Transverse colon (tissue), 4 donors: ENCODE results near the gene ANKIB1. TPM values are rescaled to one million over a fixed set of nuclear protein-coding genes. Genes with fewer than 3 reads are reported as not detected.

Source experiments
- DNase-seq: peaks from one replicate; pipeline ENCODE4 v3.0.0-alpha.2; 2019
- H3K27ac ChIP-seq, 4 donors: fragments of 200-600 bp; sonication (generic); 2 replicates each; pipeline ENCODE4 v1.5.1; 2016 to 2018; ENCODE audit warnings: inconsistent platforms in 4 of 4
- H3K27me3 ChIP-seq: fragments of 200-600 bp; sonication (generic); 2 replicates; pipeline ENCODE4 v1.5.1; 2017; ENCODE audit warnings: inconsistent platforms
- H3K36me3 ChIP-seq, 4 donors: fragments of 200-600 bp; sonication (generic); 2 replicates each; pipeline ENCODE4 v1.5.1; 2017 to 2019; ENCODE audit warnings: inconsistent platforms in 4 of 4
- H3K4me1 ChIP-seq, 4 donors: fragments of 200-600 bp; sonication (generic); 2 replicates each; pipeline ENCODE4 v1.5.1; 2017 to 2020; ENCODE audit warnings: inconsistent platforms in 4 of 4
- H3K4me3 ChIP-seq, 4 donors: fragments of 200-600 bp; sonication (generic); 1 replicate in 1 of 4; 2 replicates in 3 of 4; pipeline versions ENCODE4 v1.5.1 to v1.6.1; 2017 to 2019; ENCODE audit warnings: inconsistent platforms in 4 of 4
- H3K9me3 ChIP-seq, 2 donors: fragments of 200-600 bp; sonication (generic); 2 replicates each; pipeline ENCODE4 v1.5.1; 2017 to 2019; ENCODE audit warnings: inconsistent platforms in 2 of 2
- EP300 ChIP-seq: sonication (generic); formaldehyde crosslinking; IDR thresholded peaks from one replicate; pipeline ENCODE4 v1.6.1; 2017; ENCODE audit warnings: antibody characterized with exemption, low read depth
- POLR2A ChIP-seq: fragments of 450-650 bp; IDR thresholded peaks from one replicate; pipeline ENCODE4 v1.6.1; 2016; ENCODE audit warnings: antibody characterized with exemption, mild to moderate bottlenecking, moderate library complexity
- POLR2AphosphoS5 ChIP-seq, 3 donors: sonication (generic); formaldehyde crosslinking; IDR thresholded peaks; one replicate each; pipeline ENCODE4 v1.6.1; 2016; ENCODE audit warnings: antibody characterized with exemption in 3 of 3
- WGBS, 2 donors: methylation state at CpG; one replicate each; pipeline ENCODE4 v1.1.5; 2018; ENCODE audit warnings: low coverage in 1 of 2; 5-methylcytosine and 5-hydroxymethylcytosine counted together
- in situ Hi-C, 4 donors: fragments of 200-750 bp; cut with MboI; loops; one replicate each; pipeline versions ENCODE4 v1.15.0 to v1.15.1; 2017; ENCODE audit warnings: low sequenced_read_pairs in 3 of 4, low pct_ligation_motif_present in 1 of 4, low pct_unique_long_range_greater_than_20kb in 1 of 4
- intact Hi-C: fragments of 100-400 bp; cut with DNase I; formaldehyde crosslinking; loops from one replicate; pipeline ENCODE4 v1.15.1; 2023; ENCODE audit warnings: low total_unique reads
- total RNA-seq, 4 donors: library from RNA; depleted of rRNA; stranded (reverse); fragments of >200 nt; gene quantifications; one replicate each; pipeline ENCODE4 v1.1.0, GENCODE V29; 2016
- TF ChIP-seq, protein P1 (sequence below), 5 experiments: fragments of 200-600 bp in 3 of 5; fragments of 450-650 bp in 2 of 5; sonication (generic) in 3 of 5; IDR thresholded peaks; 1 replicate in 2 of 5; 2 replicates in 3 of 5; pipeline ENCODE4 v1.5.1; 2016 to 2017; ENCODE audit warnings: antibody characterized with exemption in 5 of 5, inconsistent platforms in 3 of 5, mild to moderate bottlenecking in 2 of 5, moderate library complexity in 1 of 5

ANKIB1 gene
- total RNA-seq, 4 donors from 2014 or later, result 29.9 to 45.9 (median 38.5) TPM

DNA sequence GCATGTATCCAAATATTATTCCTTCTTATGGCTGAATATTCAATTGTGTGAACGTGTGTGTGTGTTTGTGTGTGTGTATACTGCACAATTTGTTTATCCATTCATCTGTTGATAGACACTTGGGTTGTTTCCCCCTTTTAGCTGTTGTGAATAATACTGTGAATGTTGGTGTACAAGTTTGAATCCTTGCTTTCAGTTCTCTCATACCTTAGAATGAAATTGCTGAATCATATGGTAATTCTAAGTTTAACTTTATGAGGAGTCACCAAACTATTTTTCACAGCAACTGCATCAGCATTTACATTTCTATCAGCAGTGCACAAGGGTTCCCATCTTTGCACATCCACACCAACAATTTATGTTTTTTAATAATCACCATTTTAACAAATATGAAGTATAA, 114.6 kb downstream of the ANKIB1 start:
- DNase-seq, result no peak
- Histone ChIP-seq H3K27ac (no peak overlapping the region), H3K4me3 (no peak overlapping the region), H3K36me3 (peaks cover 0 to 17% (median 2%) of the 10 kb centered on the region in 4 donors), H3K4me1 (no peaks in the 10 kb centered on the region), H3K9me3 (no peaks in the 10 kb centered on the region), H3K27me3 (no peaks in the 10 kb centered on the region)
- TF ChIP-seq, protein P1, sequence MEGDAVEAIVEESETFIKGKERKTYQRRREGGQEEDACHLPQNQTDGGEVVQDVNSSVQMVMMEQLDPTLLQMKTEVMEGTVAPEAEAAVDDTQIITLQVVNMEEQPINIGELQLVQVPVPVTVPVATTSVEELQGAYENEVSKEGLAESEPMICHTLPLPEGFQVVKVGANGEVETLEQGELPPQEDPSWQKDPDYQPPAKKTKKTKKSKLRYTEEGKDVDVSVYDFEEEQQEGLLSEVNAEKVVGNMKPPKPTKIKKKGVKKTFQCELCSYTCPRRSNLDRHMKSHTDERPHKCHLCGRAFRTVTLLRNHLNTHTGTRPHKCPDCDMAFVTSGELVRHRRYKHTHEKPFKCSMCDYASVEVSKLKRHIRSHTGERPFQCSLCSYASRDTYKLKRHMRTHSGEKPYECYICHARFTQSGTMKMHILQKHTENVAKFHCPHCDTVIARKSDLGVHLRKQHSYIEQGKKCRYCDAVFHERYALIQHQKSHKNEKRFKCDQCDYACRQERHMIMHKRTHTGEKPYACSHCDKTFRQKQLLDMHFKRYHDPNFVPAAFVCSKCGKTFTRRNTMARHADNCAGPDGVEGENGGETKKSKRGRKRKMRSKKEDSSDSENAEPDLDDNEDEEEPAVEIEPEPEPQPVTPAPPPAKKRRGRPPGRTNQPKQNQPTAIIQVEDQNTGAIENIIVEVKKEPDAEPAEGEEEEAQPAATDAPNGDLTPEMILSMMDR (IDR thresholded peaks at IDR 0.05), result no peak
- no peak for TF ChIP-seq POLR2AphosphoS5 (IDR thresholded peaks at IDR 0.05)
- no peak for TF ChIP-seq POLR2A
- no peak for TF ChIP-seq EP300
- 68 to 83% methylated on average over 1 of the region's 1 CpG for WGBS, 2 donors
- in situ Hi-C loops (no loop called here), intact Hi-C loops (no loop called here)

DNA sequence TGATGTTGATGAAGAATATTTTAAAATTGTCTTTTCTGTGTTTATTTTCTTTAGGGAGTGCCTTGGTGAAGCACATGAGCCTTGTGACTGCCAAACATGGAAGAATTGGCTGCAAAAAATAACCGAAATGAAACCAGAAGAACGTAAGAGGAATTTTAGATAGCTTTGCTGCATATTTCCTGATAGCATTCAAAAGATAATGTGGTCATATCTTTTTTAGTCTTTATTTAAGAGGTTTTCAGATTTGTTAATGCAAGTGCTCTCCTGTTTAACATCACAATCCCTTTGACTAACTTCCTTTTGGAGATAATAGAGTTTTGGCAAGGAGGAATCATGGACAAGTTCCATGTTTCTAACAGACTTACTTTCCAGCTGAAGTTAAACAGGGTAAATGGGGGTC, 116.4 kb downstream of the ANKIB1 start:
- Histone ChIP-seq H3K9me3 (no peaks in the 10 kb centered on the region), H3K36me3 (peaks cover 0 to 17% (median 2%) of the 10 kb centered on the region in 4 donors), H3K27me3 (no peaks in the 10 kb centered on the region), H3K4me1 (no peaks in the 10 kb centered on the region), H3K27ac (no peak overlapping the region), H3K4me3 (no peak overlapping the region)
- 95 to 98% methylated on average over 2 of the region's 2 CpGs for WGBS, 2 donors
- no peak for DNase-seq
- TF ChIP-seq, protein P1 (IDR thresholded peaks at IDR 0.05), result no peak
- TF ChIP-seq POLR2AphosphoS5 (IDR thresholded peaks at IDR 0.05), result no peak
- intact Hi-C loops, result no loop called here
- in situ Hi-C loops, result no loop called here

DNA sequence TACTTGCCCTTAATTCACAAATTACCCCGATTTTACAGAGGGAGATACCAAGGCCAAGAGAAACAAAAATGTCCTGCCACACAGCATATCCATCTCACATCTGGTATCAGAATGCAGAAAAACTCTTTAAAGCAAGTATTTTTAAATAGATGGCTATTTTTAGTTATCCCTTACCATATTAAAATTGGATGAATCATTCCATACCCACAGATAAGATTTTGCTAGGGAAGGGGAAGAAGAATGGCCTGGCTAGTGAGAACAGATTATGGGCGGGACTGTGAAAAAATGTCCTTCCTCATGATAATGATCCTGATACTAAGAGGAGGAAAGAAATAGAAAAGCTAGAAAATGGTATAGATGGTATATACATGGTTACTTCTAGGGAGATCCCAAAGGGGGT, 121.0 kb downstream of the ANKIB1 start:
- TF ChIP-seq POLR2AphosphoS5 (IDR thresholded peaks at IDR 0.05) (no peak), EP300 (no peak), POLR2A (no peak)
- TF ChIP-seq, protein P1 (IDR thresholded peaks at IDR 0.05), result no peak
- Histone ChIP-seq H3K27me3 (no peaks in the 10 kb centered on the region), H3K4me1 (no peaks in the 10 kb centered on the region), H3K4me3 (no peak overlapping the region), H3K36me3 (peaks cover 0 to 13% (median 0%) of the 10 kb centered on the region in 4 donors), H3K9me3 (no peaks in the 10 kb centered on the region), H3K27ac (no peak overlapping the region)
- DNase-seq, result no peak
- in situ Hi-C loops (no loop called here), intact Hi-C loops (no loop called here)
- WGBS, 2 donors, result 99 to 100% methylated on average over 2 of the region's 2 CpGs

DNA sequence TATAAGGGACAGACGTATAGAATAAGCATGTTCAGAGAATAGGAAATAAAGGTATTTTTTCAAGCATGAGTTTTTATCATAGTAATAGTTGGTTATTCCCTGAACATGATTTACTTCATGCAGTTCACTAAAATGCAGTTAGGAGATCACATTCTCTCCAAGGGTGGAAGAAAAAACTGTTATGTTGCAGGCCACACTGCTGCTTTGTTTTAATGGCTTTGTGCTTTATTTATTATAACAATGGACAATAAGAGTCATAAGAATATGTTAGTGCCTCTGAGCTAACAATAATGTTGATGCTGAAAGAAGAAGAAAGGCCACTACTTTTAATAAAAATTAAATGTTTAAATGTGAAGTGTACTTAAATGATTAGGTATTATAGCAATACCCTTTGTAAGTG, 123.0 kb downstream of the ANKIB1 start:
- in situ Hi-C loops (no loop called here), intact Hi-C loops (no loop called here)
- Histone ChIP-seq H3K27me3 (no peaks in the 10 kb centered on the region), H3K4me3 (no peak overlapping the region), H3K9me3 (no peaks in the 10 kb centered on the region), H3K4me1 (no peaks in the 10 kb centered on the region), H3K27ac (no peak overlapping the region), H3K36me3 (no peaks in the 10 kb centered on the region)
- TF ChIP-seq POLR2A (no peak), POLR2AphosphoS5 (IDR thresholded peaks at IDR 0.05) (no peak), EP300 (no peak)
- TF ChIP-seq, protein P1 (IDR thresholded peaks at IDR 0.05), result no peak
- 97 to 100% methylated on average over 1 of the region's 1 CpG for WGBS, 2 donors
- no peak for DNase-seq
